H1 (cell line): ENCODE results near the gene CFAP97D2. TPM values are rescaled to one million over a fixed set of nuclear protein-coding genes. Genes with fewer than 3 reads are reported as not detected.

Source experiments
- CTCF ChIA-PET: fragments of 300-600 bp; sonication (Branson Sonifier 250); formaldehyde crosslinking; loops from one replicate; lab custom pipeline; 2021; ENCODE audit not compliant: partially characterized antibody; lab: Charles Lee
- POLR2A ChIA-PET: fragments of 300-600 bp; sonication (Branson Sonifier 250); formaldehyde crosslinking; loops from one replicate; lab custom pipeline; 2021; ENCODE audit warnings: inconsistent platforms; ENCODE audit not compliant: partially characterized antibody; lab: Charles Lee
- DNase-seq, 2 experiments: peaks; one replicate each; pipeline versions ENCODE4 v3.0.0 to v3.0.0-alpha.2; 2010 to 2022; ENCODE audit warnings: low spot score in 2 of 2, low read depth in 1 of 2, mixed read lengths in 1 of 2
- FAIRE-seq: peaks from 2 replicates; lab custom pipeline; 2011; peaks lifted over from hg19 to GRCh38; lab: Jason Lieb, UNC
- H2AFZ ChIP-seq: 2 replicates; pipeline ENCODE4 v1.8.1; 2012; ENCODE audit warnings: low read length, inconsistent platforms
- H2AK5ac ChIP-seq: 2 replicates; pipeline ENCODE4 v1.6.1; 2013; ENCODE audit warnings: low read depth, low read length
- H2BK120ac ChIP-seq: replicated peaks from 2 replicates; pipeline ENCODE3; 2013; ENCODE audit warnings: low read depth, low read length, inconsistent platforms
- H2BK12ac ChIP-seq: 2 replicates; pipeline ENCODE4 v1.6.1; 2013; ENCODE audit warnings: low read depth, low read length
- H2BK15ac ChIP-seq: 2 replicates; pipeline ENCODE4 v1.6.1; 2013; ENCODE audit warnings: low read length
- H2BK20ac ChIP-seq: 2 replicates; pipeline ENCODE4 v1.6.1; 2013; ENCODE audit warnings: low read length
- H2BK5ac ChIP-seq: 2 replicates; pipeline ENCODE4 v1.6.1; 2013; ENCODE audit warnings: low read depth, low read length
- H3K14ac ChIP-seq: 2 replicates; pipeline ENCODE4 v1.6.1; 2013; ENCODE audit warnings: inconsistent platforms; ENCODE audit not compliant: insufficient read length
- H3K18ac ChIP-seq: 2 replicates; pipeline ENCODE4 v1.6.1; 2013; ENCODE audit warnings: low read length; ENCODE audit errors: extremely low read depth
- H3K23ac ChIP-seq: 2 replicates; pipeline ENCODE4 v1.6.1; 2013; ENCODE audit warnings: inconsistent platforms; ENCODE audit not compliant: insufficient read length
- H3K23me2 ChIP-seq: 2 replicates; pipeline ENCODE4 v1.6.1; 2013; ENCODE audit warnings: low read depth, low read length
- H3K27ac ChIP-seq: 2 replicates; pipeline ENCODE4 v1.6.1; 2011; ENCODE audit warnings: low read depth, low read length, inconsistent platforms
- H3K27me3 ChIP-seq, 4 experiments: replicated peaks in 1 of 4; 1 replicate in 1 of 4; 2 replicates in 3 of 4; pipeline versions ENCODE4 v1.6.1 to v1.8.1; 2011 to 2013; ENCODE audit warnings: low read length in 3 of 4, mild to moderate bottlenecking in 3 of 4, inconsistent platforms in 2 of 4, mixed read lengths in 2 of 4, moderate library complexity in 1 of 4; ENCODE audit not compliant: control insufficient read depth in 3 of 4, insufficient read depth in 3 of 4; ENCODE audit errors: extremely low read depth in 1 of 4
- H3K36me3 ChIP-seq, 4 experiments: 2 replicates each; pipeline versions ENCODE4 v1.6.1 to v1.8.1; 2011 to 2013; ENCODE audit warnings: mild to moderate bottlenecking in 4 of 4, low read length in 3 of 4, moderate library complexity in 2 of 4, control low read depth in 1 of 4, inconsistent platforms in 1 of 4; ENCODE audit not compliant: insufficient read depth in 4 of 4, control insufficient read depth in 2 of 4
- H3K4ac ChIP-seq: replicated peaks from 2 replicates; pipeline ENCODE3; 2013; ENCODE audit warnings: low read length, low read depth, mixed read lengths, inconsistent platforms; ENCODE audit not compliant: insufficient read length
- H3K4me1 ChIP-seq, 4 experiments: replicated peaks in 1 of 4; 1 replicate in 1 of 4; 2 replicates in 3 of 4; pipeline versions ENCODE4 v1.6.1 to v1.8.1; 2011 to 2013; ENCODE audit warnings: low read length in 3 of 4, inconsistent platforms in 2 of 4, mixed read lengths in 1 of 4; ENCODE audit not compliant: insufficient read depth in 4 of 4, control insufficient read depth in 3 of 4
- H3K4me2 ChIP-seq, 2 experiments: 2 replicates each; pipeline versions ENCODE4 v1.6.1 to v1.8.1; 2011 to 2013; ENCODE audit warnings: low read depth in 2 of 2, low read length in 2 of 2, control low read depth in 1 of 2, inconsistent platforms in 1 of 2, mild to moderate bottlenecking in 1 of 2; ENCODE audit not compliant: insufficient read depth in 1 of 2
- H3K4me3 ChIP-seq, 4 experiments: fragments of 200-600, 300-600 bp in 1 of 4; sonication (generic), shearing (Covaris generic), sonication (Bioruptor Twin) in 1 of 4; 2 replicates each; pipeline versions ENCODE4 v1.5.1 to v1.8.1; 2011 to 2016; ENCODE audit warnings: low read length in 4 of 4, low read depth in 3 of 4, control low read depth in 2 of 4, inconsistent platforms in 2 of 4, mild to moderate bottlenecking in 2 of 4, mixed read lengths in 1 of 4, moderate library complexity in 1 of 4; ENCODE audit not compliant: insufficient read depth in 2 of 4; ENCODE audit errors: extremely low read depth in 1 of 4
- H3K56ac ChIP-seq: replicated peaks from 2 replicates; pipeline ENCODE3; 2013; ENCODE audit warnings: low read depth, mild to moderate bottlenecking, mixed read lengths, low read length, inconsistent platforms; ENCODE audit not compliant: insufficient read length
- H3K79me1 ChIP-seq: 2 replicates; pipeline ENCODE4 v1.6.1; 2013; ENCODE audit warnings: low read depth, low read length, control low read depth
- H3K79me2 ChIP-seq, 2 experiments: 2 replicates each; pipeline versions ENCODE4 v1.6.1 to v1.8.1; 2012 to 2013; ENCODE audit warnings: low read length in 2 of 2, mild to moderate bottlenecking in 2 of 2, inconsistent platforms in 1 of 2; ENCODE audit not compliant: insufficient read depth in 2 of 2, control insufficient read depth in 1 of 2
- H3K9ac ChIP-seq, 4 experiments: replicated peaks in 1 of 4; 1 replicate in 1 of 4; 2 replicates in 3 of 4; pipeline versions ENCODE4 v1.6.1 to v1.8.1; 2011 to 2013; ENCODE audit warnings: low read depth in 3 of 4, low read length in 3 of 4, control low read depth in 2 of 4, mild to moderate bottlenecking in 2 of 4, moderate library complexity in 2 of 4, inconsistent platforms in 1 of 4; ENCODE audit errors: extremely low read depth in 1 of 4
- H3K9me3 ChIP-seq, 2 experiments: 2 replicates each; pipeline versions ENCODE4 v1.6.1 to v1.8.1; 2012 to 2013; ENCODE audit warnings: mild to moderate bottlenecking in 2 of 2, moderate library complexity in 2 of 2, control low read depth in 1 of 2, inconsistent platforms in 1 of 2, low read depth in 1 of 2, low read length in 1 of 2, mixed read lengths in 1 of 2; ENCODE audit not compliant: insufficient read depth in 2 of 2
- H4K20me1 ChIP-seq, 2 experiments: replicated peaks in 1 of 2; 2 replicates each; pipeline versions ENCODE3 to v1.8.1; 2011 to 2013; ENCODE audit warnings: inconsistent platforms in 2 of 2, low read length in 2 of 2, mild to moderate bottlenecking in 1 of 2; ENCODE audit not compliant: insufficient read depth in 2 of 2, control insufficient read depth in 1 of 2
- H4K5ac ChIP-seq: 2 replicates; pipeline ENCODE4 v1.6.1; 2013; ENCODE audit warnings: low read length, low read depth, mixed read lengths, inconsistent platforms; ENCODE audit not compliant: insufficient read length
- H4K8ac ChIP-seq: 2 replicates; pipeline ENCODE4 v1.8.0; 2013; ENCODE audit warnings: mild to moderate bottlenecking, moderate library complexity, low read length, inconsistent platforms; ENCODE audit not compliant: insufficient read depth; ENCODE audit errors: extremely low read depth
- H4K91ac ChIP-seq: replicated peaks from 2 replicates; pipeline ENCODE3; 2013; ENCODE audit warnings: low read length, mixed read lengths, inconsistent platforms; ENCODE audit not compliant: insufficient read length
- BACH1 ChIP-seq: IDR thresholded peaks from 2 replicates; pipeline ENCODE4 v1.6.1; 2012; ENCODE audit warnings: low read length, improper control_type of control experiment
- CHD2 ChIP-seq: IDR thresholded peaks from 2 replicates; pipeline ENCODE4 v1.6.1; 2012; ENCODE audit warnings: low read length, improper control_type of control experiment
- HDAC2 ChIP-seq, 2 experiments: fragments of 300-600 bp in 1 of 2; sonication (generic) in 1 of 2; IDR thresholded peaks; 2 replicates each; pipeline ENCODE4 v1.6.1; 2011 to 2012; ENCODE audit warnings: low read depth in 2 of 2, low read length in 2 of 2, mild to moderate bottlenecking in 2 of 2, moderate library complexity in 2 of 2, borderline replicate concordance in 1 of 2, inconsistent platforms in 1 of 2
- HDAC6 ChIP-seq: IDR thresholded peaks from one replicate; pipeline ENCODE4 v1.7.1; 2012; ENCODE audit warnings: low read depth, mild to moderate bottlenecking, inconsistent platforms, low read length, moderate library complexity
- JUN ChIP-seq: IDR thresholded peaks from 2 replicates; pipeline ENCODE4 v1.6.1; 2011; ENCODE audit warnings: low read depth, mild to moderate bottlenecking, improper control_type of control experiment, low read length
- NANOG ChIP-seq: IDR thresholded peaks from 2 replicates; pipeline ENCODE4 v1.6.1; 2011; ENCODE audit warnings: low read length, low read depth, mild to moderate bottlenecking, inconsistent platforms; ENCODE audit not compliant: insufficient read depth, poor library complexity, severe bottlenecking
- RAD21 ChIP-seq, 2 experiments: IDR thresholded peaks in 1 of 2; conservative IDR thresholded peaks in 1 of 2; 2 replicates each; pipeline ENCODE4 v1.6.1; 2011; ENCODE audit warnings: low read depth in 2 of 2, low read length in 2 of 2, improper control_type of control experiment in 1 of 2, inconsistent platforms in 1 of 2, mild to moderate bottlenecking in 1 of 2, moderate library complexity in 1 of 2
- YY1 ChIP-seq: IDR thresholded peaks from 2 replicates; pipeline ENCODE4 v1.6.1; 2011; ENCODE audit warnings: low read depth, mild to moderate bottlenecking, low read length
- WGBS, 2 experiments: shearing (Covaris generic) in 1 of 2; methylation state at CpG; one replicate each; pipeline versions ENCODE4 v1.1.6 to v1.1.7; 2013 to 2015; ENCODE audit warnings: low lambda C conversion rate in 2 of 2, mixed read lengths in 2 of 2, inconsistent platforms in 1 of 2, low coverage in 1 of 2, missing lambda C conversion rate in 1 of 2; ENCODE audit not compliant: insufficient replicate concordance in 2 of 2, insufficient coverage in 1 of 2, insufficient read length in 1 of 2; ENCODE audit errors: extremely low coverage in 1 of 2, missing lambda C conversion rate in 1 of 2; 5-methylcytosine and 5-hydroxymethylcytosine counted together
- polyA plus RNA-seq, 7 experiments: library from polyadenylated mRNA; depleted of rRNA in 3 of 7; stranded (reverse) in 5 of 7; unstranded in 2 of 7; fragments of >200 nt in 5 of 7; fragments of 200-250 nt in 2 of 7; gene quantifications; 1 replicate in 5 of 7; 2 replicates in 1 of 7; 4 replicates in 1 of 7; pipeline versions ENCODE4 v1.2.1 to v1.2.3, GENCODE V29; 2011 to 2013; ENCODE audit warnings: missing spikeins in 2 of 7, mixed read lengths in 2 of 7
- total RNA-seq: library from RNA; stranded (reverse); fragmentation: NEBNext Ultra II Directional; extraction: Animal tissue kit (Norgen Biotek cat#: 25700); gene quantifications from 2 replicates; pipeline ENCODE4 v1.2.1, GENCODE V29; 2021
- TF ChIP-seq, protein P1 (sequence below), 3 experiments: IDR thresholded peaks; 1 replicate in 2 of 3; 2 replicates in 1 of 3; pipeline versions ENCODE4 v1.5.1 to v1.6.1; 2011; ENCODE audit warnings: low read length in 3 of 3, mild to moderate bottlenecking in 3 of 3, inconsistent platforms in 2 of 3, low read depth in 1 of 3, moderate library complexity in 1 of 3; ENCODE audit not compliant: insufficient read depth in 1 of 3; ENCODE audit errors: control extremely low read depth in 1 of 3

Gene CFAP97D2
- total and polyA plus RNA-seq, 2 of the 8 experiments (the other 6 are each of a cell fraction or from before 2014, with no cell fraction given): not detected

GRCh38 chr13:114185182-114185971 lies 6.3 kb downstream of the CFAP97D2 start:
- no peak overlapping the region for H3K56ac ChIP-seq
- no peaks in the 10 kb centered on the region; the same call in 1 of the 2 replicates for H3K23me2 ChIP-seq
- 0 out of 2 replicates have a peak overlapping the region, but pooled peaks have one; percentile 76 for H2AFZ ChIP-seq
- no peak overlapping the region for H4K5ac ChIP-seq
- H3K4ac ChIP-seq: no peak overlapping the region
- H4K20me1 ChIP-seq: no peaks in the 10 kb centered on the region
- H3K23ac ChIP-seq: no peak overlapping the region
- no peak overlapping the region for H2BK12ac ChIP-seq
- H3K4me1 ChIP-seq: no peaks in the 10 kb centered on the region
- no peak overlapping the region for H3K9ac ChIP-seq
- H3K79me2 ChIP-seq: no peaks in the 10 kb centered on the region
- no peaks in the 10 kb centered on the region for H3K9me3 ChIP-seq
- no peak overlapping the region for H2BK20ac ChIP-seq
- H3K27me3 ChIP-seq: no peaks in the 10 kb centered on the region; a peak in 1 of 7 replicates
- no peak overlapping the region for H2BK120ac ChIP-seq
- DNase-seq: no peak
- no peak for FAIRE-seq
- H2BK15ac ChIP-seq: no peak overlapping the region
- 83% methylated on average over 13 of the region's 15 CpGs; no CpG with 5 or more reads in 1 of the 2 experiments for WGBS, 2 experiments
- ChIA-PET POLR2A (interaction anchor here (0.6 kb wide), 1 partner anchor 671 kb away, joined by 3 read pairs; no protein-coding TSS in a partner anchor), CTCF (interaction anchor here (1.0 kb wide), 1 partner anchor 9 kb away, joined by 3 read pairs; no protein-coding TSS in a partner anchor)
- no peak overlapping the region for H3K4me2 ChIP-seq
- peak overlapping the region; percentile 85 for H4K8ac ChIP-seq
- no peak overlapping the region for H3K14ac ChIP-seq
- no peaks in the 10 kb centered on the region for H3K36me3 ChIP-seq
- no peak overlapping the region for H4K91ac ChIP-seq
- no peak overlapping the region for H3K27ac ChIP-seq
- no peak overlapping the region for H2BK5ac ChIP-seq
- no peak overlapping the region for H3K4me3 ChIP-seq
- H2AK5ac ChIP-seq: no peak overlapping the region
- no peak overlapping the region for H3K18ac ChIP-seq
- no peaks in the 10 kb centered on the region for H3K79me1 ChIP-seq
- no peak for TF ChIP-seq RAD21 (IDR thresholded peaks at IDR 0.05 in 1 of 2, conservative IDR thresholded peaks at IDR 0.05 in 1 of 2; ENCODE audit: low read depth in 2 of 2, low read length in 2 of 2)
- TF ChIP-seq CHD2: no peak
- TF ChIP-seq HDAC6: no peak
- TF ChIP-seq HDAC2 (IDR thresholded peaks at IDR 0.05; ENCODE audit: borderline replicate concordance in 1 of 2, low read depth in 2 of 2, low read length in 2 of 2): no peak
- no peak for TF ChIP-seq YY1
- TF ChIP-seq NANOG: no peak
- TF ChIP-seq, protein P1, sequence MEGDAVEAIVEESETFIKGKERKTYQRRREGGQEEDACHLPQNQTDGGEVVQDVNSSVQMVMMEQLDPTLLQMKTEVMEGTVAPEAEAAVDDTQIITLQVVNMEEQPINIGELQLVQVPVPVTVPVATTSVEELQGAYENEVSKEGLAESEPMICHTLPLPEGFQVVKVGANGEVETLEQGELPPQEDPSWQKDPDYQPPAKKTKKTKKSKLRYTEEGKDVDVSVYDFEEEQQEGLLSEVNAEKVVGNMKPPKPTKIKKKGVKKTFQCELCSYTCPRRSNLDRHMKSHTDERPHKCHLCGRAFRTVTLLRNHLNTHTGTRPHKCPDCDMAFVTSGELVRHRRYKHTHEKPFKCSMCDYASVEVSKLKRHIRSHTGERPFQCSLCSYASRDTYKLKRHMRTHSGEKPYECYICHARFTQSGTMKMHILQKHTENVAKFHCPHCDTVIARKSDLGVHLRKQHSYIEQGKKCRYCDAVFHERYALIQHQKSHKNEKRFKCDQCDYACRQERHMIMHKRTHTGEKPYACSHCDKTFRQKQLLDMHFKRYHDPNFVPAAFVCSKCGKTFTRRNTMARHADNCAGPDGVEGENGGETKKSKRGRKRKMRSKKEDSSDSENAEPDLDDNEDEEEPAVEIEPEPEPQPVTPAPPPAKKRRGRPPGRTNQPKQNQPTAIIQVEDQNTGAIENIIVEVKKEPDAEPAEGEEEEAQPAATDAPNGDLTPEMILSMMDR (IDR thresholded peaks at IDR 0.05; ENCODE audit: control extremely low read depth in 1 of 3, insufficient read depth in 1 of 3, low read depth in 1 of 3, low read length in 3 of 3): no peak
- no peak for TF ChIP-seq BACH1
- no peak for TF ChIP-seq JUN
